Activated T-cell treated with anti-CD3 and anti-CD28 coated beads, Interleukin-2, amount 50 U/mL, for 72 hours (primary cell): ENCODE measurements around the gene KISS1. TPM values are rescaled to one million over a fixed set of nuclear protein-coding genes. Genes with fewer than 3 reads are reported as not detected.

Source experiments
- ATAC-seq, 2 donors: fragments of 150-1000 bp; cut with Tn5 transposase; replicated peaks in 1 of 2; 2 replicates each; pipeline ENCODE4 v1.10.0; 2021; ENCODE audit warnings: moderate library complexity in 2 of 2, mild to moderate bottlenecking in 1 of 2
- DNase-seq, 2 donors: peaks; one replicate each; pipeline ENCODE4 v3.0.0; 2021 to 2022; ENCODE audit warnings: mixed read lengths in 1 of 2
- H3K27ac Mint-ChIP-seq: one replicate; pipeline ENCODE4 v1.8.0; 2022; ENCODE audit warnings: mild to moderate bottlenecking, moderate library complexity, mixed read lengths
- H3K27me3 Mint-ChIP-seq: one replicate; pipeline ENCODE4 v1.8.0; 2022; ENCODE audit warnings: low read depth, mixed read lengths
- H3K36me3 Mint-ChIP-seq, 2 donors: one replicate each; pipeline ENCODE4 v1.8.0; 2022; ENCODE audit warnings: mixed read lengths in 2 of 2, mild to moderate bottlenecking in 1 of 2; ENCODE audit not compliant: insufficient read depth in 2 of 2
- H3K4me1 Mint-ChIP-seq: one replicate; pipeline ENCODE4 v1.8.0; 2022; ENCODE audit warnings: low read depth, mixed read lengths
- H3K4me3 Mint-ChIP-seq, 2 donors: one replicate each; pipeline ENCODE4 v1.8.0; 2022; ENCODE audit warnings: mild to moderate bottlenecking in 2 of 2, mixed read lengths in 2 of 2, moderate library complexity in 2 of 2
- H3K9me3 Mint-ChIP-seq, 2 donors: one replicate each; pipeline ENCODE4 v1.8.0; 2022; ENCODE audit warnings: mixed read lengths in 2 of 2
- total RNA-seq, 2 donors: library from RNA; stranded (reverse); gene quantifications; one replicate each; pipeline ENCODE4 v1.2.3, GENCODE V29; 2022

The KISS1 gene
- total RNA-seq, 2 donors from 2014 or later, result not detected

GRCh38 chr1:204145033-204145504 lies 51.2 kb downstream of the KISS1 start:
- Mint-ChIP-seq H3K9me3 (no peaks in the 10 kb centered on the region), H3K27me3 (peaks cover 1% of the 10 kb centered on the region)

GRCh38 chr1:204143276-204144041 lies 52.8 kb downstream of the KISS1 start:
- H3K9me3 Mint-ChIP-seq, result no peaks in the 10 kb centered on the region
- H3K4me1 Mint-ChIP-seq, result peaks cover 10% of the 10 kb centered on the region
- no peaks in the 10 kb centered on the region for H3K36me3 Mint-ChIP-seq
- no peak overlapping the region for H3K4me3 Mint-ChIP-seq
- H3K27ac Mint-ChIP-seq, result no peak overlapping the region
- ATAC-seq, result no peak
- no peak for DNase-seq
- no peaks in the 10 kb centered on the region for H3K27me3 Mint-ChIP-seq

More at GRCh38 chr1:204145033-204145504, 51.2 kb downstream of the KISS1 start:
- DNase-seq, result no peak
- Mint-ChIP-seq H3K27ac (no peak overlapping the region), H3K4me3 (no peak overlapping the region), H3K4me1 (peaks cover 10% of the 10 kb centered on the region), H3K36me3 (no peaks in the 10 kb centered on the region)
- ATAC-seq, result no peak

GRCh38 chr1:204142032-204142974 lies 54.0 kb downstream of the KISS1 start:
- Mint-ChIP-seq H3K27ac (no peak overlapping the region), H3K4me1 (peaks cover 10% of the 10 kb centered on the region), H3K27me3 (no peaks in the 10 kb centered on the region), H3K9me3 (no peaks in the 10 kb centered on the region), H3K4me3 (no peak overlapping the region), H3K36me3 (no peaks in the 10 kb centered on the region)
- DNase-seq (peak in 1 of 2 donors; percentile 7), ATAC-seq (peak; percentile 75 to 78)

GRCh38 chr1:204141131-204141530 lies 55.2 kb downstream of the KISS1 start:
- H3K27ac Mint-ChIP-seq, result no peak overlapping the region
- H3K27me3 Mint-ChIP-seq, result no peaks in the 10 kb centered on the region
- H3K4me3 Mint-ChIP-seq, result no peak overlapping the region
- H3K9me3 Mint-ChIP-seq, result no peaks in the 10 kb centered on the region
- DNase-seq (no peak), ATAC-seq (no peak)
- no peaks in the 10 kb centered on the region for H3K36me3 Mint-ChIP-seq
- peaks cover 10% of the 10 kb centered on the region for H3K4me1 Mint-ChIP-seq

Other genes starting within 250 kb of the KISS1 start
- 1 to 10 TPM; 1.9 to 3.9 TPM for gene SOX13, start 123.4 kb downstream of the KISS1 start, total RNA-seq
- 1 to 10 TPM; 1.7 TPM for gene ETNK2, start 44.4 kb downstream of the KISS1 start, total RNA-seq
- not detected for gene REN, start 30.2 kb downstream of the KISS1 start, total RNA-seq
- gene GOLT1A, start 17.5 kb upstream of the KISS1 start, total RNA-seq, result under 1 TPM; 0.58 to 0.76 TPM
- gene PLEKHA6, start 163.4 kb upstream of the KISS1 start, total RNA-seq, result 1 to 10 TPM in 1 of 2 donors, under 1 TPM in 1; 0.31 to 3.4 TPM
- gene PPP1R15B, start 215.3 kb upstream of the KISS1 start, total RNA-seq, result 10 to 100 TPM; 82.9 to 94.2 TPM